K562 (cell line): Measurements from ENCODE around the gene ACRBP. TPM values are rescaled to one million over a fixed set of nuclear protein-coding genes. Genes with fewer than 3 reads are reported as not detected.

Source experiments
- ATAC-seq: fragments of 200-7000 bp; cut with Tn5 transposase; 3 replicates; pipeline ENCODE4 v1.9.1; 2020; ENCODE audit warnings: moderate library complexity
- BruUV-seq: library from RNA; stranded (reverse); fragments of 400-500 nt; replicated peaks from 2 replicates; lab custom pipeline; 2021; lab: Mats Ljungman, UMichigan
- CTCF ChIA-PET: fragments of 300-600 bp; formaldehyde crosslinking; extraction: SDS; loops from one replicate; lab custom pipeline; 2021; ENCODE audit warnings: low intra/inter-chr PET ratio; lab: Yijun Ruan, JAX
- POLR2A ChIA-PET: fragments of 300-600, 350-650 bp; sonication (Branson Sonifier 250); formaldehyde crosslinking; extraction: SDS; loops from one replicate; lab custom pipeline; 2021; ENCODE audit warnings: antibody characterized with exemption, inconsistent platforms; lab: Yijun Ruan, JAX
- DNase-seq, 4 experiments: peaks; one replicate each; pipeline versions ENCODE4 v3.0.0 to v3.0.0-alpha.2; 2011 to 2018; ENCODE audit warnings: low spot score in 3 of 4, mixed read lengths in 3 of 4; ENCODE audit errors: extremely low read depth in 1 of 4
- FAIRE-seq: peaks from 2 replicates; lab custom pipeline; 2011; peaks lifted over from hg19 to GRCh38; lab: Jason Lieb, UNC
- H2AFZ ChIP-seq: 2 replicates; pipeline ENCODE4 v1.6.0; 2011; ENCODE audit warnings: low read depth, low read length, control low read depth, inconsistent platforms
- H3K27ac ChIP-seq: fragments of 200-600 bp; 3 replicates; pipeline ENCODE4 v1.8.0; 2011; ENCODE audit warnings: low read depth, mild to moderate bottlenecking, control low read depth, inconsistent platforms, low read length, moderate library complexity, mixed read lengths; ENCODE audit errors: extremely low read depth
- H3K27me3 ChIP-seq, 2 experiments: fragments of 300-600 bp in 1 of 2; 2 replicates in 1 of 2; 3 replicates in 1 of 2; pipeline versions ENCODE4 v1.6.0 to v1.8.0; 2011; ENCODE audit warnings: inconsistent platforms in 2 of 2, low read length in 2 of 2, mild to moderate bottlenecking in 1 of 2, mixed read lengths in 1 of 2, moderate library complexity in 1 of 2; ENCODE audit not compliant: control insufficient read depth in 2 of 2, insufficient read depth in 2 of 2
- H3K36me3 ChIP-seq: fragments of 300-600 bp; 3 replicates; pipeline ENCODE4 v1.8.0; 2011; ENCODE audit warnings: mild to moderate bottlenecking, low read length, inconsistent platforms; ENCODE audit not compliant: control insufficient read depth, insufficient read depth
- H3K4me1 ChIP-seq, 2 experiments: fragments of 200-600 bp in 1 of 2; replicated peaks in 1 of 2; 2 replicates in 1 of 2; 3 replicates in 1 of 2; pipeline versions ENCODE4 v1.5.1 to v1.8.0; 2011; ENCODE audit warnings: inconsistent platforms in 2 of 2, low read length in 2 of 2, mild to moderate bottlenecking in 1 of 2, mixed read lengths in 1 of 2, moderate library complexity in 1 of 2; ENCODE audit not compliant: control insufficient read depth in 2 of 2, insufficient read depth in 2 of 2
- H3K4me2 ChIP-seq: 2 replicates; pipeline ENCODE4 v1.6.1; 2011; ENCODE audit warnings: low read length, control low read depth, inconsistent platforms, mixed read lengths; ENCODE audit not compliant: insufficient read depth
- H3K4me3 ChIP-seq: fragments of 200-600 bp; sonication (generic), shearing (Covaris generic); 2 replicates; pipeline ENCODE4 v1.5.1; 2016; ENCODE audit warnings: control low read depth, inconsistent platforms
- H3K79me2 ChIP-seq: fragments of 200-600 bp; 3 replicates; pipeline ENCODE4 v1.8.0; 2011; ENCODE audit warnings: low read length, inconsistent platforms; ENCODE audit not compliant: control insufficient read depth, insufficient read depth
- H3K9ac ChIP-seq, 2 experiments: 2 replicates each; pipeline versions ENCODE4 v1.6.0 to v1.6.1; 2011; ENCODE audit warnings: low read depth in 2 of 2, low read length in 2 of 2, control low read depth in 1 of 2, inconsistent platforms in 1 of 2, mild to moderate bottlenecking in 1 of 2, mixed read lengths in 1 of 2; ENCODE audit not compliant: insufficient read depth in 1 of 2
- H3K9me1 ChIP-seq: one replicate; pipeline ENCODE4 v1.6.0; 2011; ENCODE audit warnings: inconsistent platforms, mild to moderate bottlenecking, low read length, moderate library complexity; ENCODE audit not compliant: control insufficient read depth, insufficient read depth
- H3K9me3 ChIP-seq: replicated peaks from 2 replicates; pipeline ENCODE4 v1.5.1; 2011; ENCODE audit warnings: low read depth, low read length, inconsistent platforms; ENCODE audit not compliant: control insufficient read depth, insufficient read depth
- H4K20me1 ChIP-seq: replicated peaks from 2 replicates; pipeline ENCODE4 v1.6.1; 2011; ENCODE audit warnings: low read length, inconsistent platforms, mixed read lengths; ENCODE audit not compliant: control insufficient read depth, insufficient read depth
- ATF7 ChIP-seq: fragments of 450-650 bp; IDR thresholded peaks from 2 replicates; pipeline ENCODE4 v1.7.1; 2014; ENCODE audit warnings: mild to moderate bottlenecking, moderate library complexity
- CBFA2T2 ChIP-seq: fragments of 450-650 bp; conservative IDR thresholded peaks from 2 replicates; pipeline ENCODE4 v1.6.1; 2017; ENCODE audit warnings: mild to moderate bottlenecking
- CBFA2T3 ChIP-seq: fragments of 450-650 bp; IDR thresholded peaks from 2 replicates; pipeline ENCODE4 v1.6.1; 2017
- CBX5 ChIP-seq: IDR thresholded peaks from 2 replicates; pipeline ENCODE4 v1.6.1; 2014; ENCODE audit warnings: low read depth, borderline replicate concordance
- DIDO1 ChIP-seq: fragments of 450-650 bp; IDR thresholded peaks from 2 replicates; pipeline ENCODE4 v1.6.1; 2016; ENCODE audit warnings: low read depth, missing biosample characterization, missing genetic modification characterization
- JUN ChIP-seq, 2 experiments: sonication (generic) in 1 of 2; formaldehyde crosslinking in 1 of 2; IDR thresholded peaks; 2 replicates each; pipeline versions ENCODE4 v1.6.1 to v1.8.0; 2012 to 2022; ENCODE audit warnings: borderline replicate concordance in 2 of 2, mild to moderate bottlenecking in 2 of 2, improper control_type of control experiment in 1 of 2, low read depth in 1 of 2, low read length in 1 of 2, missing genetic modification reagents in 1 of 2
- KAT8 ChIP-seq: fragments of 450-650 bp; IDR thresholded peaks from 2 replicates; pipeline ENCODE4 v1.6.1; 2016; ENCODE audit warnings: low read depth, mild to moderate bottlenecking
- NONO ChIP-seq, 2 experiments: fragments of 200-400 bp in 1 of 2; fragments of 450-650 bp in 1 of 2; formaldehyde crosslinking in 1 of 2; IDR thresholded peaks; 2 replicates each; pipeline ENCODE4 v1.6.1; 2017; ENCODE audit warnings: low read depth in 2 of 2, mild to moderate bottlenecking in 2 of 2, moderate library complexity in 2 of 2, low read length in 1 of 2
- PCBP2 ChIP-seq: fragments of 200-400 bp; formaldehyde crosslinking; IDR thresholded peaks from 2 replicates; pipeline ENCODE4 v1.6.1; 2018; ENCODE audit warnings: low read length, low read depth, mild to moderate bottlenecking, moderate library complexity; ENCODE audit not compliant: poor library complexity, severe bottlenecking
- SMAD4 ChIP-seq: fragments of 250-450 bp; sonication (Bioruptor Pico); conservative IDR thresholded peaks from 2 replicates; pipeline ENCODE4 v1.8.0; 2021; ENCODE audit warnings: inconsistent platforms, mild to moderate bottlenecking, moderate library complexity
- SMARCE1 ChIP-seq: fragments of 450-650 bp; IDR thresholded peaks from 2 replicates; pipeline ENCODE4 v1.7.1; 2016; ENCODE audit warnings: mild to moderate bottlenecking
- TGIF2 ChIP-seq: sonication (generic); formaldehyde crosslinking; IDR thresholded peaks from 2 replicates; pipeline ENCODE4 v1.8.1; 2022; ENCODE audit warnings: mild to moderate bottlenecking, missing genetic modification reagents, moderate library complexity
- ZBTB7A ChIP-seq: IDR thresholded peaks from 2 replicates; pipeline ENCODE4 v1.6.1; 2011; ENCODE audit warnings: low read depth, mild to moderate bottlenecking, low read length, moderate library complexity, borderline replicate concordance; ENCODE audit not compliant: control insufficient read depth
- WGBS: fragments of 100-300 bp; shearing (Covaris generic); methylation state at CpG from one replicate; pipeline ENCODE4 v1.1.6; 2016; ENCODE audit warnings: low coverage, mixed read lengths; ENCODE audit not compliant: insufficient coverage; ENCODE audit errors: missing lambda C conversion rate; 5-methylcytosine and 5-hydroxymethylcytosine counted together
- in situ Hi-C: fragments of 300-500 bp; cut with MboI; formaldehyde crosslinking; loops from 4 replicates; pipeline ENCODE4 v1.15.0; 2018; ENCODE audit warnings: inconsistent platforms, mixed read lengths
- intact Hi-C: fragments of 100-400 bp; cut with micrococcal nuclease; formaldehyde crosslinking; loops from 2 replicates; pipeline ENCODE4 v1.14.2; 2022
- polyA plus RNA-seq, 8 experiments: library from polyadenylated mRNA; depleted of rRNA in 4 of 8; stranded (reverse) in 5 of 8; unstranded in 3 of 8; fragments of >200 nt; fragmentation: Nextera tagmentation in 2 of 8; fragmentation: Illumina TruSeq in 1 of 8; extraction: Ambion mirVana in 2 of 8; extraction: Trizol in 1 of 8; gene quantifications; 2 replicates each; pipeline versions ENCODE4 v1.2.1 to v1.2.3, GENCODE V29; 2011 to 2014; ENCODE audit warnings: inconsistent platforms in 1 of 8, missing spikeins in 1 of 8
- total RNA-seq, 7 experiments: library from RNA; depleted of rRNA in 6 of 7; stranded (reverse); fragments of >200 nt in 6 of 7; fragmentation: Illumina TruSeq in 2 of 7; extraction: Trizol in 2 of 7; gene quantifications; 2 replicates each; pipeline versions ENCODE4 v1.2.1 to v1.2.3, GENCODE V29; 2011 to 2021; ENCODE audit warnings: low replicate concordance in 1 of 7
- TF ChIP-seq, protein P1 (sequence below): sonication (generic); formaldehyde crosslinking; IDR thresholded peaks from 2 replicates; pipeline ENCODE4 v1.5.0; 2020; ENCODE audit warnings: missing genetic modification reagents
- TF ChIP-seq, protein P2 (sequence below): sonication (generic); formaldehyde crosslinking; IDR thresholded peaks from 2 replicates; pipeline ENCODE4 v1.8.1; 2023; ENCODE audit warnings: missing genetic modification reagents, mild to moderate bottlenecking, borderline replicate concordance
- TF ChIP-seq, protein P3 (sequence below): sonication (generic); formaldehyde crosslinking; IDR thresholded peaks from 2 replicates; pipeline ENCODE4 v1.8.0; 2022; ENCODE audit warnings: missing genetic modification reagents, mild to moderate bottlenecking, moderate library complexity, borderline replicate concordance

ACRBP gene
- total and polyA plus RNA-seq, 9 of the 15 experiments (the other 6 are each of a cell fraction or from before 2014, with no cell fraction given): 3.1 to 31.8 (median 8.4) TPM

DNA sequence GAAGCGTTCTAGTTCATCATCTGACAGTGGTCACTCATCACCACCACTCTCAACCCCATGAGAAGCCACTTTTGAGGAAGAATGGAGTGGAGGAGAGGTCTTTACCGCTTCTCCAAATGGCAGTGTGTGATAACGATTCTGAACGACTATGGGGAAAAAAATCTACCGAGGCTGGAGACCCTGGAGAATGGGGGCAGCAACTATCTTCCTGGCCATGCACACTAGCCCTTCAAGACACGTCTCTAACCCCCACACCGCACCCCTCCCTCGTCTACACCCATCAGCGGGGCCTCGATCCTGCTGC, 15.3 kb upstream of the ACRBP start:
- Histone ChIP-seq H3K4me1 (peaks cover 0 to 12% of the 10 kb centered on the region in 2 experiments; a peak in 2 of 5 replicates), H3K9me1 (no peaks in the 10 kb centered on the region), H3K4me2 (peak overlapping the region; percentile 92), H3K27ac (peak overlapping the region; percentile 84), H3K9me3 (no peaks in the 10 kb centered on the region), H3K79me2 (peaks cover 11% of the 10 kb centered on the region), H3K27me3 (no peaks in the 10 kb centered on the region), H2AFZ (peak overlapping the region; percentile 89), H3K9ac (peak overlapping the region; percentile 73 to 85), H4K20me1 (no peaks in the 10 kb centered on the region), H3K36me3 (peaks cover 14% of the 10 kb centered on the region; the same call in 2 of the 3 replicates), H3K4me3 (peak overlapping the region; percentile 62)
- ChIA-PET CTCF (no interaction called here), POLR2A (no interaction called here)
- BruUV-seq: TSS peak; percentile 62
- peak; percentile 72 to 84 (median 84) for DNase-seq
- intact Hi-C loops: loop anchor here (2.0 kb wide), 3 partner anchors 24 to 56 kb away; partner anchors contain the start of genes CHD4 and ZNF384
- FAIRE-seq: no peak
- in situ Hi-C loops: no loop called here
- WGBS: 0% methylated on average over 8 of the region's 10 CpGs
- ATAC-seq: peak; percentile 83
- TF ChIP-seq DIDO1 (no peak), ATF7 (no peak), KAT8 (no peak), CBFA2T2 (peak; percentile 36), PCBP2 (no peak), ZBTB7A (peak; percentile 76; the same call in 1 of the 2 replicates), NONO (IDR thresholded peaks at IDR 0.05; ENCODE audit: low read depth in 2 of 2, low read length in 1 of 2) (no peak), TGIF2 (CRISPR knock-in tag) (no peak), JUN (IDR thresholded peaks at IDR 0.05; ENCODE audit: borderline replicate concordance, low read depth, low read length) (no peak), JUN (CRISPR knock-in tag; IDR thresholded peaks at IDR 0.05; ENCODE audit: borderline replicate concordance) (no peak), CBX5 (no peak), SMARCE1 (peak; percentile 21; the same call in 1 of the 2 replicates), SMAD4 (CRISPR knock-in tag) (no peak), CBFA2T3 (peak; percentile 57)
- TF ChIP-seq, protein P1, sequence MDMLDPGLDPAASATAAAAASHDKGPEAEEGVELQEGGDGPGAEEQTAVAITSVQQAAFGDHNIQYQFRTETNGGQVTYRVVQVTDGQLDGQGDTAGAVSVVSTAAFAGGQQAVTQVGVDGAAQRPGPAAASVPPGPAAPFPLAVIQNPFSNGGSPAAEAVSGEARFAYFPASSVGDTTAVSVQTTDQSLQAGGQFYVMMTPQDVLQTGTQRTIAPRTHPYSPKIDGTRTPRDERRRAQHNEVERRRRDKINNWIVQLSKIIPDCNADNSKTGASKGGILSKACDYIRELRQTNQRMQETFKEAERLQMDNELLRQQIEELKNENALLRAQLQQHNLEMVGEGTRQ: no peak
- TF ChIP-seq, protein P2, sequence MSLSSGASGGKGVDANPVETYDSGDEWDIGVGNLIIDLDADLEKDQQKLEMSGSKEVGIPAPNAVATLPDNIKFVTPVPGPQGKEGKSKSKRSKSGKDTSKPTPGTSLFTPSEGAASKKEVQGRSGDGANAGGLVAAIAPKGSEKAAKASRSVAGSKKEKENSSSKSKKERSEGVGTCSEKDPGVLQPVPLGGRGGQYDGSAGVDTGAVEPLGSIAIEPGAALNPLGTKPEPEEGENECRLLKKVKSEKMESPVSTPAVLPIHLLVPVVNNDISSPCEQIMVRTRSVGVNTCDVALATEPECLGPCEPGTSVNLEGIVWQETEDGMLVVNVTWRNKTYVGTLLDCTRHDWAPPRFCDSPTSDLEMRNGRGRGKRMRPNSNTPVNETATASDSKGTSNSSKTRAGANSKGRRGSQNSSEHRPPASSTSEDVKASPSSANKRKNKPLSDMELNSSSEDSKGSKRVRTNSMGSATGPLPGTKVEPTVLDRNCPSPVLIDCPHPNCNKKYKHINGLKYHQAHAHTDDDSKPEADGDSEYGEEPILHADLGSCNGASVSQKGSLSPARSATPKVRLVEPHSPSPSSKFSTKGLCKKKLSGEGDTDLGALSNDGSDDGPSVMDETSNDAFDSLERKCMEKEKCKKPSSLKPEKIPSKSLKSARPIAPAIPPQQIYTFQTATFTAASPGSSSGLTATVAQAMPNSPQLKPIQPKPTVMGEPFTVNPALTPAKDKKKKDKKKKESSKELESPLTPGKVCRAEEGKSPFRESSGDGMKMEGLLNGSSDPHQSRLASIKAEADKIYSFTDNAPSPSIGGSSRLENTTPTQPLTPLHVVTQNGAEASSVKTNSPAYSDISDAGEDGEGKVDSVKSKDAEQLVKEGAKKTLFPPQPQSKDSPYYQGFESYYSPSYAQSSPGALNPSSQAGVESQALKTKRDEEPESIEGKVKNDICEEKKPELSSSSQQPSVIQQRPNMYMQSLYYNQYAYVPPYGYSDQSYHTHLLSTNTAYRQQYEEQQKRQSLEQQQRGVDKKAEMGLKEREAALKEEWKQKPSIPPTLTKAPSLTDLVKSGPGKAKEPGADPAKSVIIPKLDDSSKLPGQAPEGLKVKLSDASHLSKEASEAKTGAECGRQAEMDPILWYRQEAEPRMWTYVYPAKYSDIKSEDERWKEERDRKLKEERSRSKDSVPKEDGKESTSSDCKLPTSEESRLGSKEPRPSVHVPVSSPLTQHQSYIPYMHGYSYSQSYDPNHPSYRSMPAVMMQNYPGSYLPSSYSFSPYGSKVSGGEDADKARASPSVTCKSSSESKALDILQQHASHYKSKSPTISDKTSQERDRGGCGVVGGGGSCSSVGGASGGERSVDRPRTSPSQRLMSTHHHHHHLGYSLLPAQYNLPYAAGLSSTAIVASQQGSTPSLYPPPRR (CRISPR knock-in tag): no peak
- TF ChIP-seq, protein P3, sequence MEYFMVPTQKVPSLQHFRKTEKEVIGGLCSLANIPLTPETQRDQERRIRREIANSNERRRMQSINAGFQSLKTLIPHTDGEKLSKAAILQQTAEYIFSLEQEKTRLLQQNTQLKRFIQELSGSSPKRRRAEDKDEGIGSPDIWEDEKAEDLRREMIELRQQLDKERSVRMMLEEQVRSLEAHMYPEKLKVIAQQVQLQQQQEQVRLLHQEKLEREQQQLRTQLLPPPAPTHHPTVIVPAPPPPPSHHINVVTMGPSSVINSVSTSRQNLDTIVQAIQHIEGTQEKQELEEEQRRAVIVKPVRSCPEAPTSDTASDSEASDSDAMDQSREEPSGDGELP (CRISPR knock-in tag): no peak
